Activated CD4-positive, alpha-beta memory T cell treated with anti-CD3 and anti-CD28 coated beads, Interleukin-2, amount 10 ng/mL, durations not matched to agents 7 days and 5 days (primary cell): ENCODE data around the gene AATK. TPM values are rescaled to one million over a fixed set of nuclear protein-coding genes. Genes with fewer than 3 reads are reported as not detected.

Source experiments
- CTCF ChIA-PET: fragments of 350-600 bp; sonication (Branson Sonifier 250); formaldehyde crosslinking; loops from one replicate; lab custom pipeline; 2021; ENCODE audit warnings: antibody characterized with exemption, inconsistent platforms; lab: Charles Lee
- POLR2A ChIA-PET: fragments of 350-600 bp; sonication (Branson Sonifier 250); formaldehyde crosslinking; loops from one replicate; lab custom pipeline; 2021; ENCODE audit warnings: antibody characterized with exemption; lab: Charles Lee
- DNase-seq: peaks from one replicate; pipeline ENCODE4 v3.0.0-alpha.2; 2020
- H3K27ac Mint-ChIP-seq: one replicate; pipeline ENCODE4 v1.8.0; 2021; ENCODE audit warnings: mild to moderate bottlenecking, mixed read lengths
- H3K27me3 Mint-ChIP-seq: one replicate; pipeline ENCODE4 v1.8.0; 2021; ENCODE audit warnings: mixed read lengths
- H3K36me3 Mint-ChIP-seq: one replicate; pipeline ENCODE4 v1.8.0; 2021; ENCODE audit warnings: low read depth, mixed read lengths
- H3K4me1 Mint-ChIP-seq: one replicate; pipeline ENCODE4 v1.8.0; 2021; ENCODE audit warnings: mixed read lengths
- H3K4me3 Mint-ChIP-seq: one replicate; pipeline ENCODE4 v1.8.0; 2021; ENCODE audit warnings: mild to moderate bottlenecking, mixed read lengths
- H3K9me3 Mint-ChIP-seq: one replicate; pipeline ENCODE4 v1.8.0; 2021; ENCODE audit warnings: mixed read lengths
- total RNA-seq, 2 experiments: library from RNA; stranded (reverse); gene quantifications; one replicate each; pipeline ENCODE4 v1.2.3, GENCODE V29; 2021

AATK gene
- total RNA-seq, 2 experiments from 2014 or later, result 1.1 to 1.8 TPM

GRCh38 chr17:81183807-81184206 is 17.8 kb upstream of the AATK start:
- no peak overlapping the region for H3K4me3 Mint-ChIP-seq
- H3K4me1 Mint-ChIP-seq, result no peaks in the 10 kb centered on the region
- no peaks in the 10 kb centered on the region for H3K27me3 Mint-ChIP-seq
- H3K36me3 Mint-ChIP-seq, result no peaks in the 10 kb centered on the region
- no peak for DNase-seq
- ChIA-PET CTCF (no interaction called here), POLR2A (no interaction called here)
- no peak overlapping the region for H3K27ac Mint-ChIP-seq
- no peaks in the 10 kb centered on the region for H3K9me3 Mint-ChIP-seq

DNA sequence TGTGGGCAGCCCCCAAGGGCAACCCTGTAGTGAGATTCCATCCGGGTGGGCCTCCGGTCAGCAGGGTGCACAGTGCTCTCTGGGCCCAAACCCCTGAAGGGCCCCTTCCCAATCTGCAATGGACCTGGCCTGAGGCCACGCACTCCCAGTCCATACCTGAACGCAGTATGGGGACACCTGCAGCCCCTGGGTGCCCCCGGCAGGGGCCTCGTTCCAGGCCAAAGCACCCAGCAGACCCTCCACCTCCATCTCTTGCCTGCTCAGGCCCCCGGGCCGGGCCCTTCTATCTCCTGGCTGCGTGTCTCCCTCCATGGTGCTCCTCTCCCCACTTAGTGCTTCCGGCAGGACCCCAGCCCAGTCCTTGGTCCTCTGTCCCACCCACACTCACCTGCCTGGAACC is 17.3 kb upstream of the AATK start:
- Mint-ChIP-seq H3K4me1 (no peaks in the 10 kb centered on the region), H3K4me3 (no peak overlapping the region), H3K27me3 (no peaks in the 10 kb centered on the region), H3K9me3 (no peaks in the 10 kb centered on the region), H3K36me3 (no peaks in the 10 kb centered on the region), H3K27ac (no peak overlapping the region)
- ChIA-PET CTCF (no interaction called here), POLR2A (no interaction called here)
- DNase-seq, result no peak

DNA sequence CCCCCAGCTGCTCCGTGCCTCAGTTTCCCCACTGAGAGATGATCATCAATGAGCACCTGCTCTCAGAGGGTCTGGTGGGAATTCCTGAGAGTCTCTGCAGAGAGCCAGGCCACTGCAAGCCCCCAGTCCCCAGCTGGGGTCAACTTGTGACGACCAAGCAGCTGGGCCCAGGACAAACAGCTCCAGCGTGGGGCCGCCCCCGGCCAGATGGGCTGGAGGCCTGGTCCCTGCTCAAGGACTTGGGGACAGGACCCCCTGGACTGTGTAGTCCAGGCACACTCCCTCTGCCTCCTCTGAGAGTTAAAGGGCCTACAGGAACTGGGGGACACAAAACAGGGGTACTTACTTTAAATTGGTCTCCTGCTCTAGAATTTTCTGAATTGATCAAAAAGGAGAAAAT is 16.6 kb upstream of the AATK start:
- ChIA-PET CTCF (no interaction called here), POLR2A (no interaction called here)
- Mint-ChIP-seq H3K27ac (no peak overlapping the region), H3K4me1 (no peaks in the 10 kb centered on the region), H3K27me3 (no peaks in the 10 kb centered on the region), H3K36me3 (no peaks in the 10 kb centered on the region), H3K4me3 (no peak overlapping the region), H3K9me3 (no peaks in the 10 kb centered on the region)
- DNase-seq, result no peak

DNA sequence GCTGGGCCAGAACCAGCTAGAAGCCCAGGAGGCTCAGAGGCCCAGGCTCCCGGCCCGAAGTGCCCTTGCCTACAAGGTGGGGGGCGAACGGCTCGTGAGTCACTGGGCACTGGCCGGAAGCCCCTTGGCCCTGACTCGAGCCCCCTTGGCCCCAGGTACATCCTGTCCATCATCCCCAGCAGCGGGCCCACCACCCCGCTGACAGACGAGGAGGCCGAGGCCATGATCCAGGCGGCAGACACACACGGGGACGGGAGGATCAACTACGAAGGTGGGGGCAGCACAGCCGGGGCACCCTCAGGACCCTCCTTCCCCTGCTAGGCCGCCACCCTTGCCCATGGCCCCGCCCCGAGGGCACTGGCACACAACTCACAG is 15.8 kb upstream of the AATK start:
- Mint-ChIP-seq H3K36me3 (no peaks in the 10 kb centered on the region), H3K9me3 (no peaks in the 10 kb centered on the region), H3K4me1 (no peaks in the 10 kb centered on the region), H3K27ac (no peak overlapping the region), H3K27me3 (no peaks in the 10 kb centered on the region), H3K4me3 (no peak overlapping the region)
- no peak for DNase-seq
- ChIA-PET POLR2A (no interaction called here), CTCF (no interaction called here)

DNA sequence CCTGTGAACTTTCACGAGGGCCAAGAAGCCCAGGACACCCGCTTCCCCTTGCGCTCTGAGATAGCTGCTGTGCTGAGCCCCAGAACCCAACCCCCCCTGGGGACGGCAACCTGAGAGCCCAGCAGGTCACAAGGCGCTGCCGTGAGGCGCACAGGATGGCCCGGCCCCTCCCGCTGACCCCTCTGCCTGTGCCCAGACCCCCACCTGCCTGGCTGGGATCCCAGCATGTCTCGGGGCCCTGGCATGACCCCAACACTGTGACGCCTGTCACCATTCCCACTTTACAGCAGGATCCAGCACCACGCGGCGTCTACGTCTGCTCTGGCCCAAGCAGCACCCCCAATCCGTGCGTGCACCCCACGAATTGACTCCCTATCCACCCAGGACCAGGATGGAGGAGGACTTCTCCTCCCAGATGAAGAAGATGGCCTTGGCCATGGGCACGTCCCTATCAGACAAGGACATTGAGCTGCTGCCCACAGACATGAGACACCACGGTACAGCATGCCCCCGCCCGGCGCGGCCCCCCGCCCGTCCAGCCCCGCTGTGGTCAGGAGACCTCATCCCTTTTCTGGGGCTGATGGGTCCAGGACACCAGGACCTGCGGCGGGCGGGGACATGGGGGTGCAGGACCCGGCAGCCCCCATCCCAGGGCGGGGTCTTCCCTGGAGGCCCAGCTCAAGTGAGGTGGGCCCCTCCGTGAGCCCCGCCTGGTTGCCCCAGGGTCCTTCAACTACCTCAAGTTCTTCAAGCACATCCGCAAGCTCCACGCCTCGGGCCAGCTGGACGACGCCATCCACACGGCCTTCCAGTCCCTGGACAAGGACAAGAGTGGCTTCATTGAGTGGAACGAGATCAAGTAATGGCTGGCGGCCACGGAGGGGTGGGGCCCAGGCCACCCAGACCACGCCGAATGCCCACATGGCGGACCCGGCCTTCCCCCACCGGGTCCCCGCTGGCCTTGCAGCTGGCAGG is 15.1 kb upstream of the AATK start:
- Mint-ChIP-seq H3K27me3 (peaks cover 1% of the 10 kb centered on the region), H3K9me3 (no peaks in the 10 kb centered on the region), H3K4me3 (no peak overlapping the region), H3K4me1 (no peaks in the 10 kb centered on the region), H3K27ac (no peak overlapping the region), H3K36me3 (no peaks in the 10 kb centered on the region)
- DNase-seq, result no peak
- POLR2A ChIA-PET, result no interaction called here
- CTCF ChIA-PET, result interaction anchor here (0.6 kb wide), 1 partner anchor 152 kb away, joined by 6 read pairs; no protein-coding TSS in a partner anchor

DNA sequence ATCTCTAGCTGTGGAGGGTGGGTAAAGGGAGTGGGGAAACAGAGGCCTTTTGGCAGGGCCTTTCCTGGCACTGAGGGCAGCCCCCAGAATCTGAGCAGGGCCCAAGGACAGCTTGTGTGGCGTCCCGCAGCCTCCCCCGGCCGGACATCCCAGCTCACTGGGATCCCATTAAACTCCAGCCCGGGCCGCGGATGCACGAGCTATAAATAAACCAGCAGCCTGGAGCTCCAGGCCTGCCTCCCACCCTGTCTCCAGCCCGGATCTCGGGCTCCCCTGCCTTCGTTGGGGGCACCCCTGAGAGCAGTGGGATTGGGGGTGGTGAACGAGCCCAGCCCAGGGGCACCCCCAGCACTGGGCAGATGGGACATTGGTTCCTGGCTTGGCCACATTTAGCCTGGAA is 13.8 kb upstream of the AATK start:
- H3K36me3 Mint-ChIP-seq, result no peaks in the 10 kb centered on the region
- CTCF ChIA-PET, result no interaction called here

GRCh38 chr17:81179220-81179619 is 13.2 kb upstream of the AATK start:
- H3K9me3 Mint-ChIP-seq, result no peaks in the 10 kb centered on the region
- no peaks in the 10 kb centered on the region for H3K4me1 Mint-ChIP-seq
- no peak for DNase-seq
- ChIA-PET POLR2A (no interaction called here), CTCF (no interaction called here)
- no peaks in the 10 kb centered on the region for H3K36me3 Mint-ChIP-seq
- H3K27me3 Mint-ChIP-seq, result peaks cover 4% of the 10 kb centered on the region
- H3K27ac Mint-ChIP-seq, result no peak overlapping the region
- H3K4me3 Mint-ChIP-seq, result no peak overlapping the region

More for the DNA sequence above, 13.8 kb upstream of the AATK start:
- Mint-ChIP-seq H3K27me3 (peaks cover 4% of the 10 kb centered on the region), H3K9me3 (no peaks in the 10 kb centered on the region), H3K4me3 (no peak overlapping the region), H3K27ac (no peak overlapping the region), H3K4me1 (no peaks in the 10 kb centered on the region)
- POLR2A ChIA-PET, result no interaction called here
- DNase-seq, result no peak

DNA sequence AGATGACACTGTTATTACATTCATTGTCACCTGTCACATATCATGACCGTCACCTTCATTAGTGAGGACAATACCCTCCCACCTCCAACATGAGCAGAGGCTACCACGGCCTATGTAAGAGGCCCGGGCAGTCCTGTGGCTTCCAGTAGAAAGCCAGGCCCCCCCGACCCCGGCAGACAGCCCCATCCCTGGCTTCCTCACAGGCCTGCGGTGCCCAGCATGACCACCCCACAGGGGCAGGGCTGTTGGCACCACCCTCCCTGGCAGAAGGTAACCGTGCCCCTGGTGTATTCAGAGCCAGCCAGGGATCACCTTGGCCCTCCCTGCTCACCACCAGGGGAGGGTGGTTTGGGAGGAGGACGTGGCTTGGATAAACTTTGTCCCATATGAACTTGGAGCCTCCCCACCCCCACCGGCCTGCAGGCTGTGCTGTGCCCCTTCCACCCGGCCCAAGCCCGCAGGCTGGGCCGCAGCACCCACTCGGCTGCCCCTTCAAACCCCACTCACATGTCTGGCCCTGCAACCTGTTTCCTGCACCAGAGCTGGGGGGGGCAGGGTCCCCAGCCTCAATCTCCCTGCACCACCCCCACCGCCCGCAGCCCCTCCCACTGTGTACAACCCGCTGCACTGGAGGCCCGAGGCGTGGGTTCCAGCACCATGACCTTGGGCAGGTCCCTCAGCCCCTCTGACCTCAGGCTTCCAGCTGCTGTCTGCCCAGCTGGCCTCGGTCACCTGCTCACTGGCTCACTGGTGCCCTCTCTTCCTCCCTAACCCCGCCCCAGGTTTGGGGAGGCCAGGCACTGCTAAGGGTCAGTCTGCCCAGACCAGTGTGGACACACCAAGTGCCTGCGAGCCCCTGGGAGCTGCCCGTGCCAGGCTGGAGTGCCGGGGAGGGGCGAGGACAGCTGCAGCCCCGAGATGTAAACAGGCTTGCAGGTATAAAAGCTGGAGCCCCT is 12.4 kb upstream of the AATK start:
- H3K9me3 Mint-ChIP-seq, result no peaks in the 10 kb centered on the region
- no peak overlapping the region for H3K27ac Mint-ChIP-seq
- DNase-seq, result no peak
- H3K4me1 Mint-ChIP-seq, result no peaks in the 10 kb centered on the region
- peaks cover 8% of the 10 kb centered on the region for H3K27me3 Mint-ChIP-seq
- H3K4me3 Mint-ChIP-seq, result no peak overlapping the region
- CTCF ChIA-PET, result no interaction called here
- POLR2A ChIA-PET, result no interaction called here
- no peaks in the 10 kb centered on the region for H3K36me3 Mint-ChIP-seq

DNA sequence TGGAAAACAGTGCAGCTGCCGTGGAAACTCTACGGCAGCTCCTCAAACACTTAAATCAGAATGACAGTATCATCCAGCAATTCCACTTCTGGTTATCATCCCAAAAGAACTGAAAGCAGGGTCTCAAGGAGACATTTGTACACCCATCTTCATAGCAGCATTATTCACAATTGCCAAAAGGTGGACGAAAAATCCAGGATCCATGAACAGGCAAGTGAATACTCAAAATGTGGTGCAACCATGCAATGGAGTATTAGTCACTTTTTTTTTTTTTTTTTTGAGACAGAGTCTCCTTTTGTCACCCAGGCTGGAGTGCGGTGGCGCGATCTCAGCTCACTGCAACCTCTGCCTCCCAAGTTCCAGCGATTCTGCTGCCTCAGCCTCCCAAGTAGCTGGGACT is 10.6 kb upstream of the AATK start:
- Mint-ChIP-seq H3K27ac (no peak overlapping the region), H3K9me3 (no peaks in the 10 kb centered on the region), H3K27me3 (peaks cover 8% of the 10 kb centered on the region), H3K36me3 (no peaks in the 10 kb centered on the region), H3K4me1 (no peaks in the 10 kb centered on the region), H3K4me3 (no peak overlapping the region)
- POLR2A ChIA-PET, result no interaction called here
- CTCF ChIA-PET, result no interaction called here
- no peak for DNase-seq

DNA sequence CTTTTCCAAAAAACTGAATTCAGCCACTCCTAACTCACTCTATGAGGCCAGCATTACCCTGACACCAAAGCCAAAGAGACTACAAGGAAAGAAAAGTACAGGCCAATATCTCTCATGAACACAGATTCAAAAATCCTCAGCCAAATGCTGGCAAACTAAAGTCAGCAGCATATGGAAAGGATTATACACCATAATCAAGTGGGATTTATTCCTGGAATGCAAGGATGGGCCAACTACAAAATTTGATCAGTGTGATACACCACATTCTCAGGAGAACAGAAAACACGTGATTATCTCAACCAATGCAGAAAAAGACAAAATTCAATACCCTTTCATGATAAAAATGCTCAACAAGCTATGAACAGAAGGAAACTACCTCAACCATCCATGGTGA is 7.7 kb upstream of the AATK start:
- CTCF ChIA-PET, result no interaction called here
- H3K4me3 Mint-ChIP-seq, result no peak overlapping the region
- H3K27me3 Mint-ChIP-seq, result peaks cover 8% of the 10 kb centered on the region
- H3K4me1 Mint-ChIP-seq, result no peaks in the 10 kb centered on the region
- POLR2A ChIA-PET, result no interaction called here
- H3K36me3 Mint-ChIP-seq, result no peaks in the 10 kb centered on the region
- no peak for DNase-seq
- H3K27ac Mint-ChIP-seq, result no peak overlapping the region
- H3K9me3 Mint-ChIP-seq, result no peaks in the 10 kb centered on the region

DNA sequence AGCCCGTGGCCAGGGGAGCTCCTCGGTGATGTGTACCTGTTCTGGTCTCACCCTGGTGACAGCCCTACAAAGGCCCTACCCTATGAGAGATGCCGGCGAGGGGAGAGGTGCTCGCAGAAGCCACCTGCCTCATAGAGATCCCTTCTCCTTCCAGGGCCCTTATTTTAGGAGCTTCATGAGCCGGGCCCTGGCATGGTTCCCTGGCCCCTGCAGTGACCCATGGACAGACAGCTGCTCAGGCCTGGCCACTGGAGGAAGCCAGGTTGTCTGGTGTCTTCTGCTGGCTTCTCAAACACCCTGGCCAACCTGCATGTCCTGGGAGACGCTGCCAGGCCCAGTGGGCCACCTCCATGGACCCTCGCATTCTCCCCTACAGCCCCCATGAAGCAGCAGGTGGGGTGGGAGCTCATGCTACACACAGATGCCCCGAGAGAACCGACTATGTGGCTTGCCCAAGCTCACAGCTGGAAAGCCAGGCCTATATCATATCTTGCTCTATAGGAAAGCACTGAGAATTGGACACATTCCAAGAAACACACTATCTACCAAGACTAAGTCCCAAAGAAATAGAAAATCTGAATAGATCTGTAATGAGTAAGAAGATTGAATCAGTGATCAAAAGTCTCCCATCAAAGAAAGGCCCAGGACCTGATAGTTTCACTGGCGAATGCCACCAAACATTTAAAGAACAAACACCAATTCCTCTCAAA is 7.2 kb upstream of the AATK start:
- Mint-ChIP-seq H3K27me3 (peaks cover 8% of the 10 kb centered on the region), H3K4me3 (no peak overlapping the region)

GRCh38 chr17:81171941-81172340 is 5.9 kb upstream of the AATK start:
- Mint-ChIP-seq H3K4me3 (no peak overlapping the region), H3K27ac (no peak overlapping the region), H3K9me3 (no peaks in the 10 kb centered on the region), H3K36me3 (no peaks in the 10 kb centered on the region), H3K4me1 (no peaks in the 10 kb centered on the region), H3K27me3 (peaks cover 12% of the 10 kb centered on the region)
- CTCF ChIA-PET, result no interaction called here
- DNase-seq, result no peak
- POLR2A ChIA-PET, result no interaction called here

More for the DNA sequence above, 7.2 kb upstream of the AATK start:
- ChIA-PET POLR2A (no interaction called here), CTCF (no interaction called here)
- no peaks in the 10 kb centered on the region for H3K9me3 Mint-ChIP-seq
- H3K4me1 Mint-ChIP-seq, result no peaks in the 10 kb centered on the region
- no peaks in the 10 kb centered on the region for H3K36me3 Mint-ChIP-seq
- DNase-seq, result no peak
- H3K27ac Mint-ChIP-seq, result no peak overlapping the region
